LHCN-M2 (cell line): ENCODE results near the gene TMEM179. TPM values are rescaled to one million over a fixed set of nuclear protein-coding genes. Genes with fewer than 3 reads are reported as not detected.
"Not testable (repeated sequence)": the region's sequence is repeated elsewhere in the genome, so short reads cannot be mapped to it uniquely, and the experiment has no call there.

Experiments
- DNase-seq: peaks from one replicate; pipeline ENCODE4 v3.0.0-alpha.2; 2012; ENCODE audit warnings: low read depth
- total RNA-seq: library from RNA; depleted of rRNA; stranded (reverse); fragments of >200 nt; gene quantifications from 2 replicates; pipeline ENCODE4 v1.2.3, GENCODE V29; 2014

Gene TMEM179
- total RNA-seq, 1 experiment from 2014 or later, result not detected

GRCh38 chr14:104638190-104638589 lies 33.6 kb upstream of the TMEM179 start:
- no peak for DNase-seq

- no peak for DNase-seq
These were observed 33.0 kb upstream of the TMEM179 start for GRCh38 chr14:104637546-104638003.

GRCh38 chr14:104636846-104637545 lies 32.4 kb upstream of the TMEM179 start:
- DNase-seq, result not testable (repeated sequence)

GRCh38 chr14:104636131-104636530 lies 31.6 kb upstream of the TMEM179 start:
- DNase-seq, result no peak

- no peak for DNase-seq
These were observed 31.1 kb upstream of the TMEM179 start for GRCh38 chr14:104635717-104636116.

- no peak for DNase-seq
These were observed 30.5 kb upstream of the TMEM179 start for GRCh38 chr14:104634886-104635570.

- no peak for DNase-seq
These were observed 29.7 kb upstream of the TMEM179 start for GRCh38 chr14:104634138-104634760.

GRCh38 chr14:104633276-104634137 lies 28.9 kb upstream of the TMEM179 start:
- no peak for DNase-seq

- DNase-seq, result no peak
These were observed 28.2 kb upstream of the TMEM179 start for GRCh38 chr14:104632781-104633180.

GRCh38 chr14:104624939-104625338 lies 20.4 kb upstream of the TMEM179 start:
- DNase-seq, result no peak

GRCh38 chr14:104614126-104614812 lies 9.7 kb upstream of the TMEM179 start:
- no peak for DNase-seq

- no peak for DNase-seq
These were observed 7.3 kb upstream of the TMEM179 start for GRCh38 chr14:104611881-104612280.

- no peak for DNase-seq
These were observed 6.3 kb upstream of the TMEM179 start for GRCh38 chr14:104610749-104611310.

GRCh38 chr14:104609666-104610065 lies 5.1 kb upstream of the TMEM179 start:
- DNase-seq, result no peak

- DNase-seq, result no peak
These were observed 716 bp downstream of the TMEM179 start for GRCh38 chr14:104603711-104604401.

GRCh38 chr14:104602933-104603325 lies 1.6 kb downstream of the TMEM179 start:
- DNase-seq, result no peak

- no peak for DNase-seq
These were observed 2.1 kb downstream of the TMEM179 start for GRCh38 chr14:104602315-104602932.

GRCh38 chr14:104601786-104602185 lies 2.8 kb downstream of the TMEM179 start:
- peak; percentile 31 for DNase-seq

GRCh38 chr14:104600805-104601204 lies 3.8 kb downstream of the TMEM179 start:
- no peak for DNase-seq
